ENCODE results near the gene CLPX.
"Not testable (repeated sequence)": the region's sequence is repeated elsewhere in the genome, so short reads cannot be mapped to it uniquely, and the experiment has no call there.

The CLPX gene

DNA sequence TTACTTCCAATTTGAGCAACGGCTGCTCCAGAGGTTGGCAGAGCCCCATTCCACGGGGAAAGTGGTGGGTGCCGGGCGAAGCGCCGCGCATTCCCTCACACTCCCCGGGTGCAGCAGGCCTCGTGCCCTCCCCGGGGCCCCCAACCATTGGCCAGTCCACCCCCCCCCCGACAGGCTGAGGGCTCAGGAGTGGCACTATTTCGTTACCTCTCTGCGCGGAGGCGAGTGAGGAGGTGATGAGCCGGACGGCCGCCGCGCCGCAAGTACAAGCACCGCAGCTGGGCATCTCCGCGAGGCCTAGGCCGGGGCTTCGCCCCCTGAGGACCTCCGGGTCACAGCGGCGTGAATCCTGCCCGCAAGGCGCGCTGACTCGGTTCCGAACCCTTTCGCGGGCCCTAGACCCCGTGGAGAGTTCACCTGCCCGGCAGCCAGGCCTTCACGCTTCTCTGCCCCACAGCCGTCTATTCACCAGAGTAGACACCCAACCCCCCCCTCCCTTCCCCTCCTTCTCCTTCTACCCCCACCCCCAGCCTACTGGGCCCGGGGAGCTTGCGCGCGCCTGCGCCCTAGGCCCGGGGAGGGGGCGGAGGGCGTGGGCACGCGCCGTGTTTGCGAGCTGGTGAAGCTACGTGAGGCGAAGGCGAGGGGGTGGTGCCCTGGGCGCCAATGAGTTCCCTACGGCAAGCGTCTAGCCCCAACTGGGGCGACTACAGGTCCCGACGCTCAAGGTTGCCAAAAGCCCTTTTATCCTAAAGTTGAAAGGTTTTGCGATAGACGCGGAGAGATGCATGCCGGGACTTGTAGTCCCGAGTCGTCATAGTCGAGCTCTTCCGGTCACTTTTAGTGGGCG, at the start of gene CLPX:
Gene CLPX (minus strand): TSS at position 475 of the 850 bp plus-strand sequence. CDS start 189 bp downstream, at position 286.
- H3K27me3 ChIP-seq (ENCODE audit: control insufficient read depth, insufficient read depth, low read length) = no peaks in the 10 kb centered on the region
- peak within 1 kb of the TSS; percentile 91 for H3K9ac ChIP-seq (ENCODE audit: low read length)
- no peaks in the 10 kb centered on the region for H3K9me3 ChIP-seq (ENCODE audit: control insufficient read depth, low read length)
- H3K4me1 ChIP-seq (ENCODE audit: control insufficient read depth, insufficient read depth, low read length) = peaks cover 6% of the 10 kb centered on the region
- no peaks in the 10 kb centered on the region for H3K36me3 ChIP-seq (ENCODE audit: control insufficient read depth, insufficient read depth, low read length)
- H3K4me3 ChIP-seq (ENCODE audit: low read length) = peak within 1 kb of the TSS; percentile 86

GRCh38 chr15:65233696-65234095, 48.6 kb upstream of the CLPX start:
- Histone ChIP-seq H3K4me3 (ENCODE audit: low read length) (no peak overlapping the region), H3K27me3 (ENCODE audit: control insufficient read depth, insufficient read depth, low read length) (no peaks in the 10 kb centered on the region), H3K4me1 (ENCODE audit: control insufficient read depth, insufficient read depth, low read length) (no peaks in the 10 kb centered on the region), H3K9me3 (ENCODE audit: control insufficient read depth, low read length) (no peaks in the 10 kb centered on the region), H3K36me3 (ENCODE audit: control insufficient read depth, insufficient read depth, low read length) (no peaks in the 10 kb centered on the region), H3K9ac (ENCODE audit: low read length) (no peak overlapping the region)

DNA sequence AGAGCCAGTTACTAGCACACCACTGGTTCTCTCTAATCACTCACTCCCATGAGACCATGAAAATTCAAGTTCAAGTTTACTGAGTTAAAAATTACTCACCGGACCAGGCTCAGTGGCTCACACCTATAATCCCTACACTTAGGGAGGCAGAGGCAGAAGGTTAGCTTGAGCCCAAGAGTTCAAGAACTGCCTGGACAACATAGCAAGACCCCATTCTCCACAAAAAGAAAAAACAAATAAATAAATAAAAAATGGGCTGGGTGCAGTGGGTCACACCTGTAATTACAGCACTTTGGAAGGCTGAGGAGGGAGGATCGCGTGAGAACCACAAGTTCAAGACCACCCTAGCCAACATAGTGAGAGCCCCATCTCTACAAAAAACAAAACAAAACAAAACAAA, 47.4 kb upstream of the CLPX start:
- H3K9me3 ChIP-seq (ENCODE audit: control insufficient read depth, low read length) = no peaks in the 10 kb centered on the region
- no peak overlapping the region for H3K4me3 ChIP-seq (ENCODE audit: low read length)
- no peak overlapping the region for H3K9ac ChIP-seq (ENCODE audit: low read length)
- no peaks in the 10 kb centered on the region for H3K36me3 ChIP-seq (ENCODE audit: control insufficient read depth, insufficient read depth, low read length)
- no peaks in the 10 kb centered on the region for H3K4me1 ChIP-seq (ENCODE audit: control insufficient read depth, insufficient read depth, low read length)
- no peaks in the 10 kb centered on the region for H3K27me3 ChIP-seq (ENCODE audit: control insufficient read depth, insufficient read depth, low read length)

DNA sequence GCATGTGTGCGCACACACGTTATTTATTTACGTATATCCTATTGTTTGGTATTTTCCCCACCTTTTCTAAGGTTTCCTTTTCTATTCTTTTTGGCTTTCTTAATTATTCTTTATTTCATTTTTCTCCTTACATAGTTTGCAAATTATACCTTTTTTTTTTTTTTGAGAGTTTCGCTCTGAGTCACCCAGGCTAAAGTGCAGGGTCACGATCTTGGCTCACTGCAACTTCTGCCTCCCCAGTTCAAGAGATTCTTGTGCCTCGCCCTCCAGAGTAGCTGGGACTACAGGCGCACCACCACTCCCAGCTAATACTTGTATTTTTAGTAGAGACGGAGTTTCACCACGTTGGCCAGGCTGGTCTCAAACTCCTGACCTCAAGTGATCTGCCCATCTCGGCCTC, 46.2 kb upstream of the CLPX start:
- no peaks in the 10 kb centered on the region for H3K27me3 ChIP-seq (ENCODE audit: control insufficient read depth, insufficient read depth, low read length)
- H3K4me1 ChIP-seq (ENCODE audit: control insufficient read depth, insufficient read depth, low read length) = no peaks in the 10 kb centered on the region
- no peak overlapping the region for H3K4me3 ChIP-seq (ENCODE audit: low read length)
- no peak overlapping the region for H3K9ac ChIP-seq (ENCODE audit: low read length)
- H3K36me3 ChIP-seq (ENCODE audit: control insufficient read depth, insufficient read depth, low read length) = no peaks in the 10 kb centered on the region
- H3K9me3 ChIP-seq (ENCODE audit: control insufficient read depth, low read length) = no peaks in the 10 kb centered on the region

DNA sequence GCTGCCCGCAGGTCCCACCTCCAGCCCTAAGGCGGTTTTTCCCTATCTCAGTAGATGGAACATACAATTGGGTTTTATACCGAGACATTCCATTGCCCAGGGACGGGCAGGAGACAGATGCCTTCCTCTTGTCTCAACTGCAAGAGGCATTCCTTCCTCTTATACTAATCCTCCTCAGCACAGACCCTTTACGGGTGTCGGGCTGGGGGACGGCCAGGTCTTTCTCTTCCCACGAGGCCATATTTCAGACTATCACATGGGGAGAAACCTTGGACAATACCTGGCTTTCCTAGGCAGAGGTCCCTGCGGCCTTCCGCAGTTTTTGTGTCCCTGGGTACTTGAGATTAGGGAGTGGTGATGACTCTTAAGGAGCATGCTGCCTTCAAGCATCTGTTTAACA, 41.8 kb upstream of the CLPX start:
- not testable (repeated sequence) for H3K4me1 ChIP-seq (ENCODE audit: control insufficient read depth, insufficient read depth, low read length); H3K36me3 ChIP-seq (ENCODE audit: control insufficient read depth, insufficient read depth, low read length); H3K4me3 ChIP-seq (ENCODE audit: low read length); H3K9ac ChIP-seq (ENCODE audit: low read length); H3K9me3 ChIP-seq (ENCODE audit: control insufficient read depth, low read length); H3K27me3 ChIP-seq (ENCODE audit: control insufficient read depth, insufficient read depth, low read length)

DNA sequence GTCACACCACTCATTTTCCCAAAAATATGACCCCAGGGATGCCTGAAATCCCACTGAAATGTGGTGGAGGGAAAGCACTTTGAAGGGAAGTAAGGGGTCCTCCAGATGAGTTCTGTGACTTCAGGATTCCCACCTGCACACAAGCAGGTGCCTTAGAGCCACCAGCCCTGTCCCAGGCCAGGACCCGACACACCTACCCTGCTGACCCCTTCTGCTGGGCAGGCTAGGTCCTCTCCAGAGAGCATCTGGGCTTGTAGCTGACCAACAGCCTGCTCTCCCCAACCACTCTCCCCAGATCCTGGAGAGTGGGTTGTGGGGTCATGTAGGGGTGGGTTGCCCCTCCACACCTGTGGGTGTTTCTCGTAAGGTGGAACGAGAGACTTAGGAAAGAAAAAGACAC, 41.1 kb upstream of the CLPX start:
- no peaks in the 10 kb centered on the region for H3K9me3 ChIP-seq (ENCODE audit: control insufficient read depth, low read length)
- H3K4me3 ChIP-seq (ENCODE audit: low read length) = no peak overlapping the region
- no peaks in the 10 kb centered on the region for H3K4me1 ChIP-seq (ENCODE audit: control insufficient read depth, insufficient read depth, low read length)

GRCh38 chr15:65223996-65224395, 38.9 kb upstream of the CLPX start:
- Histone ChIP-seq H3K4me3 (ENCODE audit: low read length) (no peak overlapping the region), H3K9me3 (ENCODE audit: control insufficient read depth, low read length) (no peaks in the 10 kb centered on the region), H3K36me3 (ENCODE audit: control insufficient read depth, insufficient read depth, low read length) (no peaks in the 10 kb centered on the region), H3K9ac (ENCODE audit: low read length) (no peak overlapping the region), H3K4me1 (ENCODE audit: control insufficient read depth, insufficient read depth, low read length) (no peaks in the 10 kb centered on the region), H3K27me3 (ENCODE audit: control insufficient read depth, insufficient read depth, low read length) (no peaks in the 10 kb centered on the region)

More for the DNA sequence above, 41.1 kb upstream of the CLPX start:
- no peaks in the 10 kb centered on the region for H3K36me3 ChIP-seq (ENCODE audit: control insufficient read depth, insufficient read depth, low read length)
- H3K27me3 ChIP-seq (ENCODE audit: control insufficient read depth, insufficient read depth, low read length) = no peaks in the 10 kb centered on the region
- no peak overlapping the region for H3K9ac ChIP-seq (ENCODE audit: low read length)

GRCh38 chr15:65222891-65223290, 37.7 kb upstream of the CLPX start:
- Histone ChIP-seq H3K36me3 (ENCODE audit: control insufficient read depth, insufficient read depth, low read length) (no peaks in the 10 kb centered on the region), H3K27me3 (ENCODE audit: control insufficient read depth, insufficient read depth, low read length) (no peaks in the 10 kb centered on the region), H3K9ac (ENCODE audit: low read length) (no peak overlapping the region), H3K4me1 (ENCODE audit: control insufficient read depth, insufficient read depth, low read length) (no peaks in the 10 kb centered on the region), H3K9me3 (ENCODE audit: control insufficient read depth, low read length) (no peaks in the 10 kb centered on the region), H3K4me3 (ENCODE audit: low read length) (no peak overlapping the region)

GRCh38 chr15:65221697-65222096, 36.6 kb upstream of the CLPX start:
- Histone ChIP-seq H3K4me1 (ENCODE audit: control insufficient read depth, insufficient read depth, low read length) (no peaks in the 10 kb centered on the region), H3K9me3 (ENCODE audit: control insufficient read depth, low read length) (no peaks in the 10 kb centered on the region), H3K4me3 (ENCODE audit: low read length) (no peak overlapping the region), H3K36me3 (ENCODE audit: control insufficient read depth, insufficient read depth, low read length) (no peaks in the 10 kb centered on the region), H3K27me3 (ENCODE audit: control insufficient read depth, insufficient read depth, low read length) (no peaks in the 10 kb centered on the region), H3K9ac (ENCODE audit: low read length) (no peak overlapping the region)

- no peak overlapping the region for H3K4me3 ChIP-seq (ENCODE audit: low read length)
- no peaks in the 10 kb centered on the region for H3K36me3 ChIP-seq (ENCODE audit: control insufficient read depth, insufficient read depth, low read length)
- no peaks in the 10 kb centered on the region for H3K9me3 ChIP-seq (ENCODE audit: control insufficient read depth, low read length)
- H3K4me1 ChIP-seq (ENCODE audit: control insufficient read depth, insufficient read depth, low read length) = no peaks in the 10 kb centered on the region
- no peak overlapping the region for H3K9ac ChIP-seq (ENCODE audit: low read length)
- H3K27me3 ChIP-seq (ENCODE audit: control insufficient read depth, insufficient read depth, low read length) = no peaks in the 10 kb centered on the region
These were observed 34.0 kb upstream of the CLPX start for GRCh38 chr15:65219137-65219536.

DNA sequence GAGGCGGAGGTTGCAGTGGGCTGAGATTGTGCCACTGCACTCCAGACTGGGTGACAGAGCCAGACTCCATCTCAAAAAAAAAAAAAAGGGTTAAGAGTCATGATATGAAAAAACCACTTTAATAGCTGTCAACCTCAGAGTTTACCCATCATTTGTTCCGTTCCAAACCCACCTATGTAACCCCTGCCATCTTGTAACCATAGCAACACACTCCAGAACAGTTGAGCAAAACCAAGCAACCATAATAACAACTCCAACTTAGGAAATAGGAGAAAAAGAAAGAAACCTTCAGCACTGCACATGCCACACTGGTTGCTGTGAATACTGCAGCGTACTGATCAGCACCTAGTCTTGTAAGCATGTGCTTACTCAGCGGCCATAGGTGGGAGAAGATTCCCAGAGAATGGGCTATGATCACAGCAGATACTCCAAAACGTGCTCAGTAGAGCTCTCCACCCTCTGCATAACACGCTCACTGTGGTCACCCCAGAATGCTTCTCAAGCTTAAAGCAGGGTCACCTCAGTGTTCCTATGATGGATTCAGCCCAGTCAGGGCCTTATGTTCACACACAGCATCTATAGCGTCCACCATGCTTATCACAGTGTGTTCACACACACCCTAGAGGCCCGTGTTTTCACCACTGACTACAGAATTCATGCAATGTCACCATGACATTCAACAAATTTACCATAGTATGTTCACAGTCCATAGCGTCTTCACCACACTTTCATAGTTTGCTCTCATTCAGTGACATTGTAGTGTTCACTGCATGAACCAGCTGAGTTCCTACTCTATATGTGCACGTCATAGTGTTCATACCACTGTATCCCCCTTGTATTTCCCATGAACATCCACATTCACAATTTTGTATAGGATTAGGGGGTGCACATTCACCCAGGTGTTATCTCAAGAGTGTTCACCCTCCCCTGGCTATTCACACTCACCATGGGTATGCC, 32.7 kb upstream of the CLPX start:
- H3K36me3 ChIP-seq (ENCODE audit: control insufficient read depth, insufficient read depth, low read length) = no peaks in the 10 kb centered on the region
- no peaks in the 10 kb centered on the region for H3K9me3 ChIP-seq (ENCODE audit: control insufficient read depth, low read length)
- H3K4me1 ChIP-seq (ENCODE audit: control insufficient read depth, insufficient read depth, low read length) = no peaks in the 10 kb centered on the region
- no peak overlapping the region for H3K9ac ChIP-seq (ENCODE audit: low read length)
- no peaks in the 10 kb centered on the region for H3K27me3 ChIP-seq (ENCODE audit: control insufficient read depth, insufficient read depth, low read length)
- no peak overlapping the region for H3K4me3 ChIP-seq (ENCODE audit: low read length)

GRCh38 chr15:65215496-65215895, 30.4 kb upstream of the CLPX start:
- no peaks in the 10 kb centered on the region for H3K9me3 ChIP-seq (ENCODE audit: control insufficient read depth, low read length)
- no peaks in the 10 kb centered on the region for H3K36me3 ChIP-seq (ENCODE audit: control insufficient read depth, insufficient read depth, low read length)
- no peak overlapping the region for H3K9ac ChIP-seq (ENCODE audit: low read length)
- H3K4me3 ChIP-seq (ENCODE audit: low read length) = no peak overlapping the region
- H3K27me3 ChIP-seq (ENCODE audit: control insufficient read depth, insufficient read depth, low read length) = no peaks in the 10 kb centered on the region
- H3K4me1 ChIP-seq (ENCODE audit: control insufficient read depth, insufficient read depth, low read length) = no peaks in the 10 kb centered on the region
